GM12891 (cell line): ENCODE measurements around the gene NPM1.

ENCODE experiments used
- PAX5 ChIP-seq: IDR thresholded peaks from 2 replicates; pipeline ENCODE4 v1.6.1; 2011; ENCODE audit warnings: low read length, moderate library complexity, mild to moderate bottlenecking; ENCODE audit not compliant: insufficient read depth, severe bottlenecking
- POLR2A ChIP-seq: IDR thresholded peaks from 2 replicates; pipeline ENCODE4 v1.6.1; 2011; ENCODE audit warnings: low read depth, low read length, control low read depth
- POLR2AphosphoS5 ChIP-seq: IDR thresholded peaks from 2 replicates; pipeline ENCODE4 v1.6.1; 2011; ENCODE audit warnings: low read depth, low read length, control low read depth
- TAF1 ChIP-seq: IDR thresholded peaks from 2 replicates; pipeline ENCODE4 v1.6.1; 2011; ENCODE audit warnings: low read depth, low read length, control low read depth

GRCh38 chr5:171444582-171444981 is 56.9 kb downstream of the NPM1 start:
- TF ChIP-seq POLR2A (no peak), POLR2AphosphoS5 (no peak), TAF1 (no peak), PAX5 (no peak)
